Panc1 (cell line): ENCODE data around the gene FAAP20.

Experiments used
- CTCF ChIP-seq: fragments of 450-650 bp; IDR thresholded peaks from 2 replicates; pipeline ENCODE4 v1.5.1; 2017; ENCODE audit warnings: mild to moderate bottlenecking
- POLR2AphosphoS5 ChIP-seq: IDR thresholded peaks from 2 replicates; pipeline ENCODE4 v1.6.1; 2012; ENCODE audit warnings: mild to moderate bottlenecking, low read depth, low read length, moderate library complexity
- REST ChIP-seq, 2 experiments: IDR thresholded peaks; 2 replicates each; pipeline ENCODE4 v1.6.1; 2011 to 2012; ENCODE audit warnings: low read depth in 2 of 2, control low read depth in 1 of 2, low read length in 1 of 2, mild to moderate bottlenecking in 1 of 2, moderate library complexity in 1 of 2; ENCODE audit not compliant: insufficient read depth in 1 of 2
- SIN3A ChIP-seq: IDR thresholded peaks from 2 replicates; pipeline ENCODE4 v1.6.1; 2012; ENCODE audit warnings: low read depth, mild to moderate bottlenecking, low read length, moderate library complexity, borderline replicate concordance; ENCODE audit not compliant: insufficient read depth
- TCF7L2 ChIP-seq: IDR thresholded peaks from 2 replicates; pipeline ENCODE4 v1.6.1; 2011; ENCODE audit warnings: mild to moderate bottlenecking, low read depth, low read length, inconsistent platforms

- no peak for TF ChIP-seq CTCF
- TF ChIP-seq POLR2AphosphoS5, result no peak; the same call in 1 of the 2 replicates
- TF ChIP-seq REST (IDR thresholded peaks at IDR 0.05; ENCODE audit: insufficient read depth in 1 of 2, low read depth in 2 of 2, low read length in 1 of 2), result no peak
- no peak for TF ChIP-seq SIN3A
- TF ChIP-seq TCF7L2, result no peak
Measured at GRCh38 chr1:2188336-2188735, 6.2 kb downstream of the FAAP20 start.
